NCI-H2196 treated with DMSO at 0.1 percent for 48 hours (cell line): ENCODE measurements around the gene C2orf74.
A peak's percentile ranks its signal among the peaks of the same experiment; 100 is the strongest.
"Not testable (repeated sequence)": the region's sequence is repeated elsewhere in the genome, so short reads cannot be mapped to it uniquely, and the experiment has no call there.

Experiments used
- DNase-seq: peaks from one replicate; lab custom pipeline; 2025; ENCODE audit not compliant: unreplicated experiment; lab: John Stamatoyannopoulos, UW

Gene C2orf74

DNA sequence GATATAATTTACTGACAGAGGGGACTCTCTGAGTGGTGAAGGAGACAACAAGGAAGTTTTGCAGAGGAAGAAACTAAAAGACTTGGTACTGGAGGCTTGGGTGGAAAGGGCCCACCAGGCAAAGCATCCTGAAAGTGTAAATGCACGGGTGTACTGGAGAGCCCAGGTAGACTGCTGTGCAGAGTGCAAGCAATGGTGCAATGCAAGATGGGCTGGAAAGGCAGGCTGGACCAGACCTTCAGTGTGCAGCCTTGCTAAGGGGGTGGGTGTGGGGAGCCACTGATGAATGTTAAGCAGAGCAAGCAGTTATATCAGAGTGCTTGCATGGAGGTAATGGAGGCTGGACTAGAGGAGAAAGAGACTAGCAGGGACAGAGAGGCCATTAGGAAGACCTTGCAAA, 10.7 kb downstream of the C2orf74 start:
- no peak for DNase-seq

GRCh38 chr2:61173116-61173515, 11.1 kb downstream of the C2orf74 start:
- DNase-seq, result no peak

GRCh38 chr2:61175036-61175435, 13.0 kb downstream of the C2orf74 start:
- no peak for DNase-seq

DNA sequence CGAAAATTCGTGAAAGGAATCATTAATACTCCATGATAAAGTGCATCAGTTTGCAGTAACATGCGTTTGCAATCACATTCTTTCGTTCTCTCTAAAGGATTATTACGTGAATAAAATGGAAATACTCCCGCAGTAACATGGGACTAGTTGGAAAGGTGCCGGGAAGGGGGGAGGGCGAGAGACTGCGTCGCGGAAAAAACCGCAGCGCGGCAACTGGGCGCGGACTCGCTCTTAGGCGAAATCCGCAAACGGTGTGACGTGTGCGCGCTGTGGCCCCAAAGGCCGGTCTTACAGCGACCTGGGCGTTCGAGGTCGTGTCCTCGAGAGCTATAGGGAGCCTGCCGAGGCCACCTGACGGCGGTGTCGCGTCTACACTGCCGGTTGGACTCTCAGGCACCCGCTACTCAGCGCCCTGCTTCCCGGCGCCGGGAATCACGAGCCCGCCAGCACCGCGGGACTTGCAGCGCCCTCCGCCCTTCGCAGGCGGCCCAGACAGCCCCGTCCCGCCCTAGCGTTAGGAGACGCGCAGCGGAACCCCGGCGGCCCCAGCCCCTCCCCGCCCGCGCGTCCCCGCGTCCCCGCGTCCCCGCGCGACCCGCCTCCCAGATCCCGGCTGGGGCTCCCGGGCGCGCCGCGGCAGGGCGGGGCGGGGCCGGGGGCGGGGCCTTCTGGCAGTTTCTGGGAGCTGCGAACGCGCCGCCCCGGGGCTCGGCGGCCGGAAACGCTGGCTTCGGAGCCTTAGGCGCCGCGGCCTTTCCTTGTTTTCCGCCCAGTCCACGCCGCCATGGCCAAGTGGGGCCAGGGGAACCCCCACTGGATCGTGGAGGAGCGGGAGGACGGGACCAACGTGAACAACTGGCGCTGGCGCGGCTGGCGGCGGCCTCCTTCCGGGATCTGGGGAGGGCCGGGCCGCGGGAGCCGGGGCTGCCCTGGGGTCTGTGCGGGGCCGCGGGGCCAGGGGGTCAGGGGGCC, 15.1 kb downstream of the C2orf74 start:
- DNase-seq, result peak; percentile 47

- no peak for DNase-seq
Measured at GRCh38 chr2:61177727-61178549, 15.9 kb downstream of the C2orf74 start.

GRCh38 chr2:61178603-61179545, 16.9 kb downstream of the C2orf74 start:
- DNase-seq, result no peak

- no peak for DNase-seq
Measured at GRCh38 chr2:61179701-61180639, 18.0 kb downstream of the C2orf74 start.

- DNase-seq, result no peak
Measured at GRCh38 chr2:61180686-61181085, 18.7 kb downstream of the C2orf74 start.

- DNase-seq, result no peak
Measured at GRCh38 chr2:61181382-61182058, 19.5 kb downstream of the C2orf74 start.

DNA sequence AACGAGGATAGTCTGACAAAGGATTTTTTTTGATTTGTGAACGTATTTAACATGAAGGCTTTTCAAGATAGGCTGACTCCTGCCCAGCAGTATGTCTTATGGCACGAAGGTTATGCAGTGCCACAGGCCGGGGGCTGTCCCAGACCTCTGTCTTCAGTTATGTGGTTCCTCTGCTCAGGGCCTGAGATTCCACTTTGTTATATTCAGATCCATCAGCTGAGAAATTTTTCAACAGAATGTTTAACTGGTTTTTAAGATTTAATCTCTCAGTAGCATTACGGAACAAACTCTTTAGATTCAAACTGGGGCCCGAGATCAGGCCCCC, 20.0 kb downstream of the C2orf74 start:
- no peak for DNase-seq

DNA sequence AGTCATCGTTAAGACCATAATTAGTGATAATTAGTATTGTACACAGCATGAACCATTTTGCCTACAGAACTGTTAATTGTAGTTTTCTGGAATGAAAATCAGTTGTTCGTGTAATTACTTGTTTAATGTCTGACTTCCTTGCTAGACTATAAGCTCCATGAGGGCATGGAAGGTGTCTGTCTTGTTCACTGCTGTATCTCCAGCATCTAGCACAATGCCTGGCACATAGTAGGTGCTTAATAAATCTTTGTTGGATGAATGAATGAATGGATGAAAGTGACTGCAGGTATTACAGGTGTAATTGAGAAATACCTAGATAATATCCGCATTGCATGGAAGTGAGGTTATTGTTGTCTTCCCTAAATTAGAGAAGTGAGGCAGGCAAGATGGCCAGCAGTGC, 21.8 kb downstream of the C2orf74 start:
- no peak for DNase-seq

DNA sequence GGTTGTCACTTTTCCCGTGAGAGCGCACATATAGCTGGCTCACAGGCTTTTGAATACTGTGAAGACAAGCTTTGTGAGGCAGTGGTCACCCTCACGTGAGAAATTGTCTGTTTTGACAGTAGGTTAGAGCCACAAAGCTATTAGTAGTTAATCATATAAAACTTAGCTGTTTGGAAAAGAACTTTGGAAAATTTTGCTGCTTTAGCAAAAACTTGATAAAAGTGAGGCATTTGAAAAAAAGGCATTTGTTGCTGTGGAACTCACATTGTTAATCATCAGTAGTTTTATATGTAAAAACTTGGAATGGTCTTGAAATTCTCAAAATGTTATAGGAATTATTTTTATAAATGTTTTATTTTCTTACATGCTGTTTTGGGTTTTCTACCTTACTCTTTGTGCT, 22.3 kb downstream of the C2orf74 start:
- no peak for DNase-seq

DNA sequence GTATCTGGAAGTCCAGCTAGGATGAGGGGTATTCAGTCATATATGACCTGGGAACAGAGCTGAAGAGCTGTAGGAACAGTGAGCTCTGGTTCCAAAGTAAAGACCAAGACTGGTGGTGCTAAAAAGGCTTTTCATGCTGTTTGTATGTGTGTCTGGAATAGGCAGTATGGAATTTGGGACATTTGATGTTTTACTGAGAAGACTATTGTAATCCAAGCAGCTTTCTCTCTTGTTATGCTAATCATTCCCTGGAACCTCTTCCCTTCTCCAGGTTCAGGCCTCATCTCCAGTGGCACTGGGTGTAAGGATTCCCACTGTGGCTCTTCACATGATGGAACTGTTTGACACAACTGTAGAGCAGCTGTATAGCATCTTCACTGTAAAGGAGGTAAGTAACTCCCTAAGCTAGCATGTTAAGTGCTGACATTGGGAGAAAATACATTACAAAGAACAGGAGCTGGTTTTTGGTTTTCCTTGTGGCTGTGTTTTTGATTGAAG, 23.3 kb downstream of the C2orf74 start:
- no peak for DNase-seq

- no peak for DNase-seq
Measured at GRCh38 chr2:61187085-61187484, 25.1 kb downstream of the C2orf74 start.

GRCh38 chr2:61193670-61194561, 31.9 kb downstream of the C2orf74 start:
- no peak for DNase-seq

DNA sequence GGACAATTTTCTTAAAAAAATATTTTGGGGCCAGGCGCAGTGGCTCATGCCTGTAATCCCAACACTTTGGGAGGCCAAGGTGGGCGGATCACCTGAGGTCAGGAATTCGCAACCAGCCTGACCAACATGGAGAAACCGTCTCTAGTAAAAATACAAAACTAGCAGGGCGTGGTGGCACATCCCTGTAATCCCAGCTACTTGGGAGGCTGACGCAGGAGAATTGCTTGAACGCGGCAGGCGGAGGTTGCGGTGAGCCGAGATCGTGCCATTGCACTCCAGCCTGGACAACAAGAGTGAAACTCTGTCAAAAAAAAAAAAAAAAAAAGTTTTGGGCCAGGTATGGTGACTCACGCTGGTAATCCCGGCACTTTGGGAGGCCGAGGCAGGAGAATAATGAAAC, 32.7 kb downstream of the C2orf74 start:
- DNase-seq, result not testable (repeated sequence)

DNA sequence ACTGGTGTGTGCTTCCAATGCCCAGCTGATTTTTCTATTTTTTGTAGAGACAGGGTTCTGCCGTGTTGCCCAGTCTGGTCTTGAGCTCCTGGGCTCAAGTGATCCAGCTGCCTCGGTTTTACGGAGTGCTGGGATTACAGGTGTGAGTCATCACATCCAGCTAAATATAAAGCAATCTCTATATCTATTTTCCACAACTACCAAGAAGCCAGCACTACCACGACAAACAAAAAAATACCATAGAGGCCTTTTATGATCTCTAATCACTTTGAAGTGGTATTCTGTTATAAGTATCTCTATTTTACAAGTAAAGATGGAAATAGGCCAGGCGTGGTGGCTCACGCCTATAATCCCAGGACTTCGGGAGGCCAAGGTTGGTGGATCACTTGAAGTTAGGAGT, 34.7 kb downstream of the C2orf74 start:
- no peak for DNase-seq

DNA sequence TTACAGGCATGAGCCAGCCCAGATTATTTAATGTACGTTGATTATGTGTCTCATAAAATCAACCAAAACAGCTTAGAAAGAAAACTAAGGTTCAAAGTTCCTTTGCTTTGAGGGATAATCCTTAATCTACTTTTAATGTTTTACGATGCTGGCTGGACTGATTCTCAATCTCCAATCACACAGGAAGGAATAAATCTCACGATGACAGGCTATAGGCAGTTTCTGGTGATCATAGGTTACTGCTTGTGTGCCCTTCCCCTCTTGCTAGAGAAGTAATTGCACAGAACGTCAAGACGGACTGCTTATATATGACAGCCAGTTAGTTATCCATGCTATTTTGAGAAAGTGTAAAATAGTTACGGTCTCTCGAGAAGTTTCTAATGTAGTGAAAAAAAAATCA, 43.1 kb downstream of the C2orf74 start:
- DNase-seq, result no peak
